NCI-H460 (cell line): ENCODE results near the gene CDC25B. TPM values are rescaled to one million over a fixed set of nuclear protein-coding genes. Genes with fewer than 3 reads are reported as not detected.
A peak's percentile ranks its signal among the peaks of the same experiment; 100 is the strongest.

Source experiments
- DNase-seq: peaks from one replicate; pipeline ENCODE4 v3.0.0-alpha.2; 2016; ENCODE audit warnings: low read depth; ENCODE audit errors: extremely low read depth
- total RNA-seq: library from RNA; depleted of rRNA; stranded (reverse); fragments of >200 nt; shearing (Covaris generic); gene quantifications from 2 replicates; pipeline ENCODE4 v1.2.3, GENCODE V29; 2014

The CDC25B gene
- total RNA-seq, 1 experiment from 2014 or later, result 64.3 TPM

GRCh38 chr20:3801846-3802245, 5.7 kb downstream of the CDC25B start:
- DNase-seq, result no peak

GRCh38 chr20:3802524-3803239, 6.6 kb downstream of the CDC25B start:
- DNase-seq, result no peak

- no peak for DNase-seq
Observed at GRCh38 chr20:3803289-3803688, 7.2 kb downstream of the CDC25B start.

GRCh38 chr20:3803854-3804253, 7.7 kb downstream of the CDC25B start:
- DNase-seq, result no peak

GRCh38 chr20:3804254-3804751, 8.2 kb downstream of the CDC25B start:
- DNase-seq, result no peak

- no peak for DNase-seq
Observed at GRCh38 chr20:3804781-3805180, 8.7 kb downstream of the CDC25B start.

- DNase-seq, result no peak
Observed at GRCh38 chr20:3808544-3808943, 12.4 kb downstream of the CDC25B start.

GRCh38 chr20:3811467-3812258, 15.6 kb downstream of the CDC25B start:
- peak; percentile 97 for DNase-seq

GRCh38 chr20:3812259-3812681, 16.2 kb downstream of the CDC25B start:
- DNase-seq, result no peak

- DNase-seq, result no peak
Observed at GRCh38 chr20:3812975-3813847, 17.1 kb downstream of the CDC25B start.

GRCh38 chr20:3813848-3814581, 17.9 kb downstream of the CDC25B start:
- DNase-seq, result no peak

- DNase-seq, result no peak
Observed at GRCh38 chr20:3814928-3815495, 18.9 kb downstream of the CDC25B start.

GRCh38 chr20:3815703-3816315, 19.7 kb downstream of the CDC25B start:
- DNase-seq, result no peak

GRCh38 chr20:3818155-3819151, 22.3 kb downstream of the CDC25B start:
- peak; percentile 86 for DNase-seq

GRCh38 chr20:3819411-3820047, 23.4 kb downstream of the CDC25B start:
- no peak for DNase-seq

- peak; percentile 95 for DNase-seq
Observed at GRCh38 chr20:3820048-3820900, 24.2 kb downstream of the CDC25B start, which contains the start of gene AP5S1. Gene AP5S1, plus strand, starts transcription at chr20:3820547. Its CDS starts 1,571 bp downstream, at chr20:3822118.
